CD4-positive, alpha-beta T cell treated with Interleukin-4 for 4 hours (primary cell): ENCODE data around the gene TEX44.
"Not testable (repeated sequence)": the region's sequence is repeated elsewhere in the genome, so short reads cannot be mapped to it uniquely, and the experiment has no call there.

Source experiments
- DNase-seq: peaks from one replicate; pipeline ENCODE4 v3.0.0-alpha.2; 2020

The TEX44 gene

GRCh38 chr2:231592636-231593145, at the start of gene TEX44:
Gene TEX44, plus strand, starts transcription at chr2:231592864. Its CDS starts 88 bp downstream, at chr2:231592952.
- DNase-seq = no peak

GRCh38 chr2:231545105-231545902, 47.4 kb upstream of the TEX44 start:
- DNase-seq = peak; percentile 69

GRCh38 chr2:231546014-231546715, 46.5 kb upstream of the TEX44 start:
- no peak for DNase-seq

- DNase-seq = no peak
Measured at GRCh38 chr2:231547315-231548110, 45.2 kb upstream of the TEX44 start.

GRCh38 chr2:231548752-231549151, 43.9 kb upstream of the TEX44 start:
- no peak for DNase-seq

- DNase-seq = no peak
Measured at GRCh38 chr2:231549446-231550239, 43.0 kb upstream of the TEX44 start.

- no peak for DNase-seq
Measured at GRCh38 chr2:231552752-231553151, 39.9 kb upstream of the TEX44 start.

GRCh38 chr2:231554327-231554726, 38.3 kb upstream of the TEX44 start:
- peak; percentile 21 for DNase-seq

- peak; percentile 22 for DNase-seq
Measured at GRCh38 chr2:231554748-231555545, 37.7 kb upstream of the TEX44 start.

GRCh38 chr2:231556496-231556895, 36.2 kb upstream of the TEX44 start:
- not testable (repeated sequence) for DNase-seq

GRCh38 chr2:231556981-231557380, 35.7 kb upstream of the TEX44 start:
- DNase-seq = no peak

- peak; percentile 80 for DNase-seq
Measured at GRCh38 chr2:231557571-231558217, 35.0 kb upstream of the TEX44 start.

GRCh38 chr2:231563378-231563961, 29.2 kb upstream of the TEX44 start:
- no peak for DNase-seq

- no peak for DNase-seq
Measured at GRCh38 chr2:231565887-231566594, 26.6 kb upstream of the TEX44 start.

GRCh38 chr2:231567159-231567558, 25.5 kb upstream of the TEX44 start:
- no peak for DNase-seq

GRCh38 chr2:231568098-231568784, 24.4 kb upstream of the TEX44 start:
- DNase-seq = no peak

GRCh38 chr2:231568785-231569435, 23.8 kb upstream of the TEX44 start:
- DNase-seq = no peak

GRCh38 chr2:231570915-231571314, 21.7 kb upstream of the TEX44 start:
- DNase-seq = not testable (repeated sequence)
